ENCODE measurements around the gene IL33. TPM values are rescaled to one million over a fixed set of nuclear protein-coding genes. Genes with fewer than 3 reads are reported as not detected.

IL33 gene
- total RNA-seq, 2 experiments from 2014 or later: not detected

- Histone ChIP-seq H3K79me2 (ENCODE audit: insufficient read depth, low read depth, low read length) (no peaks in the 10 kb centered on the region), H4K20me1 (ENCODE audit: insufficient read depth, low read length) (no peaks in the 10 kb centered on the region), H3K27ac (ENCODE audit: low read depth, low read length, poor library complexity, severe bottlenecking) (no peak overlapping the region), H2AFZ (ENCODE audit: low read length) (no peak overlapping the region), H3K9me2 (ENCODE audit: insufficient read depth, low read length) (no peaks in the 10 kb centered on the region), H3K36me3 (ENCODE audit: insufficient read depth, low read length) (no peaks in the 10 kb centered on the region), H3K9me3 (ENCODE audit: low read length) (no peaks in the 10 kb centered on the region), H3K4me3 (ENCODE audit: low read depth, low read length, poor library complexity, severe bottlenecking) (no peak overlapping the region), H3K4me1 (ENCODE audit: insufficient read depth, low read length, poor library complexity, severe bottlenecking) (no peaks in the 10 kb centered on the region), H3K4me2 (ENCODE audit: low read length) (no peak overlapping the region)
- DNase-seq (ENCODE audit: low spot score): no peak
- intact Hi-C loops (cut with micrococcal nuclease; ENCODE audit: unreplicated experiment): no loop called here
- BruUV-seq (replicated peaks): no TSS peak
- TF ChIP-seq CTCF (conservative IDR thresholded peaks at IDR 0.05; ENCODE audit: low read length) (no peak), EZH2phosphoT487 (IDR thresholded peaks at IDR 0.05; ENCODE audit: borderline replicate concordance, low read depth, low read length) (no peak)
- ChIA-PET CTCF (ENCODE audit: unreplicated experiment) (no interaction called here), POLR2A (no interaction called here)
These were observed 704 bp upstream of the IL33 start for GRCh38 chr9:6214903-6215302.

GRCh38 chr9:6216002-6216401 is 395 bp downstream of the IL33 start:
- ChIA-PET POLR2A (no interaction called here), CTCF (ENCODE audit: unreplicated experiment) (no interaction called here)
- no peaks in the 10 kb centered on the region for H3K9me2 ChIP-seq (ENCODE audit: insufficient read depth, low read length)
- no peaks in the 10 kb centered on the region for H3K4me1 ChIP-seq (ENCODE audit: insufficient read depth, low read length, poor library complexity, severe bottlenecking)
- H2AFZ ChIP-seq (ENCODE audit: low read length): no peak overlapping the region
- H3K79me2 ChIP-seq (ENCODE audit: insufficient read depth, low read depth, low read length): no peaks in the 10 kb centered on the region
- no peak overlapping the region for H3K4me3 ChIP-seq (ENCODE audit: low read depth, low read length, poor library complexity, severe bottlenecking)
- no peak for DNase-seq (ENCODE audit: low spot score)
- no peaks in the 10 kb centered on the region for H3K36me3 ChIP-seq (ENCODE audit: insufficient read depth, low read length)
- TF ChIP-seq CTCF (conservative IDR thresholded peaks at IDR 0.05; ENCODE audit: low read length): no peak
- no peak for TF ChIP-seq EZH2phosphoT487 (IDR thresholded peaks at IDR 0.05; ENCODE audit: borderline replicate concordance, low read depth, low read length)
- intact Hi-C loops (cut with micrococcal nuclease; ENCODE audit: unreplicated experiment): no loop called here
- no TSS peak for BruUV-seq (replicated peaks)
- no peaks in the 10 kb centered on the region for H4K20me1 ChIP-seq (ENCODE audit: insufficient read depth, low read length)
- H3K4me2 ChIP-seq (ENCODE audit: low read length): no peak overlapping the region
- H3K9me3 ChIP-seq (ENCODE audit: low read length): no peaks in the 10 kb centered on the region
- no peak overlapping the region for H3K27ac ChIP-seq (ENCODE audit: low read depth, low read length, poor library complexity, severe bottlenecking)

- Histone ChIP-seq H3K4me1 (ENCODE audit: insufficient read depth, low read length, poor library complexity, severe bottlenecking) (no peaks in the 10 kb centered on the region), H3K9me3 (ENCODE audit: low read length) (no peaks in the 10 kb centered on the region), H3K27ac (ENCODE audit: low read depth, low read length, poor library complexity, severe bottlenecking) (no peak overlapping the region), H2AFZ (ENCODE audit: low read length) (no peak overlapping the region), H3K36me3 (ENCODE audit: insufficient read depth, low read length) (no peaks in the 10 kb centered on the region), H3K4me3 (ENCODE audit: low read depth, low read length, poor library complexity, severe bottlenecking) (no peak overlapping the region), H3K79me2 (ENCODE audit: insufficient read depth, low read depth, low read length) (no peaks in the 10 kb centered on the region), H3K4me2 (ENCODE audit: low read length) (no peak overlapping the region), H3K9me2 (ENCODE audit: insufficient read depth, low read length) (no peaks in the 10 kb centered on the region), H4K20me1 (ENCODE audit: insufficient read depth, low read length) (no peaks in the 10 kb centered on the region)
- no peak for DNase-seq (ENCODE audit: low spot score)
- TF ChIP-seq EZH2phosphoT487 (IDR thresholded peaks at IDR 0.05; ENCODE audit: borderline replicate concordance, low read depth, low read length) (no peak), CTCF (conservative IDR thresholded peaks at IDR 0.05; ENCODE audit: low read length) (no peak)
- ChIA-PET CTCF (ENCODE audit: unreplicated experiment) (no interaction called here), POLR2A (no interaction called here)
- BruUV-seq (replicated peaks): no TSS peak
- intact Hi-C loops (cut with micrococcal nuclease; ENCODE audit: unreplicated experiment): no loop called here
These were observed 1.3 kb downstream of the IL33 start for GRCh38 chr9:6216951-6217350.
